Stimulated activated CD4-positive, alpha-beta T cell treated with anti-CD3 and anti-CD28 coated beads, Interleukin-15, amount 100 ng/mL, for 1 hour (primary cell): ENCODE data around the gene OSBPL10.

Experiments used
- DNase-seq, 2 donors: peaks; one replicate each; pipeline ENCODE4 v3.0.0-alpha.2; 2020; ENCODE audit warnings: low read depth in 1 of 2, low spot score in 1 of 2

OSBPL10 gene

GRCh38 chr3:31779514-31779913 is 201.5 kb downstream of the OSBPL10 start:
- no peak for DNase-seq

GRCh38 chr3:31777887-31778286 is 203.2 kb downstream of the OSBPL10 start:
- no peak for DNase-seq

- DNase-seq = no peak
Observed at GRCh38 chr3:31777092-31777491, 204.0 kb downstream of the OSBPL10 start.

GRCh38 chr3:31776016-31776415 is 205.0 kb downstream of the OSBPL10 start:
- DNase-seq = no peak

GRCh38 chr3:31775383-31775782 is 205.7 kb downstream of the OSBPL10 start:
- DNase-seq = no peak

GRCh38 chr3:31772758-31773473 is 208.1 kb downstream of the OSBPL10 start:
- DNase-seq = no peak

GRCh38 chr3:31772272-31772671 is 208.8 kb downstream of the OSBPL10 start:
- DNase-seq = no peak

GRCh38 chr3:31770822-31771326 is 210.2 kb downstream of the OSBPL10 start:
- DNase-seq = no peak

- peak in 1 of 2 donors; percentile 11 for DNase-seq
Observed at GRCh38 chr3:31768479-31769125, 212.5 kb downstream of the OSBPL10 start.

GRCh38 chr3:31767920-31768319 is 213.1 kb downstream of the OSBPL10 start:
- DNase-seq = no peak

GRCh38 chr3:31766669-31767068 is 214.4 kb downstream of the OSBPL10 start:
- no peak for DNase-seq

GRCh38 chr3:31765871-31766270 is 215.2 kb downstream of the OSBPL10 start:
- DNase-seq = no peak

GRCh38 chr3:31763731-31764130 is 217.3 kb downstream of the OSBPL10 start:
- DNase-seq = no peak

- DNase-seq = no peak
Observed at GRCh38 chr3:31762888-31763351, 218.1 kb downstream of the OSBPL10 start.

GRCh38 chr3:31762097-31762764 is 218.8 kb downstream of the OSBPL10 start:
- DNase-seq = no peak

- no peak for DNase-seq
Observed at GRCh38 chr3:31760654-31761053, 220.4 kb downstream of the OSBPL10 start.

GRCh38 chr3:31758322-31758965 is 222.6 kb downstream of the OSBPL10 start:
- DNase-seq = no peak

- DNase-seq = no peak
Observed at GRCh38 chr3:31755926-31756658, 225.0 kb downstream of the OSBPL10 start.

GRCh38 chr3:31754575-31755278 is 226.3 kb downstream of the OSBPL10 start:
- no peak for DNase-seq

- no peak for DNase-seq
Observed at GRCh38 chr3:31753050-31753425, 228.0 kb downstream of the OSBPL10 start.
